GM21529 (cell line): ENCODE data around the gene ZFHX2.
A peak's percentile ranks its signal among the peaks of the same experiment; 100 is the strongest.

Experiments used
- ATAC-seq: cut with Tn5 transposase; IDR thresholded peaks from one replicate; pipeline ENCODE4 v1.9.1; 2021; ENCODE audit not compliant: unreplicated experiment

The ZFHX2 gene

GRCh38 chr14:23573384-23574015 lies 21.9 kb upstream of the ZFHX2 start:
- ATAC-seq, result no peak

DNA sequence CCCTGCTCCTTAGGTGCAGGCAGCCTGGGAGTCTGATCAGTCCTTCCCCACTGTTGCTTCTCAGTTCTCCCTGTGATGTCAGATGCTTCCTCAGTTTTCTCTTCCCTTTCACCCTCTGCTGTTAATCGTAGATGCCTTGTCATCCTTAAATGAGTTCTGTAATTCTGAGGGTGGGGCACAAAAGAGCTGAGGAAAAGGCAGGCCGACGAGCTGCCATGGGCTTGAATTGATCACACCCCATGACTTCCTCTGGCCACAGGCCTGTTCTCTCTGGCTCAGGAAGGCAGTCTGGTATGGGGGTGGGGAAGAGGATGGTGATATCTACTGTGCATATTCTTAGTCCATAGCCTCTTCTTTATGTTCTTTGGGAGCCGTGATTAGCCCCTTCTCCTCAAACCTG lies 21.3 kb upstream of the ZFHX2 start:
- ATAC-seq, result no peak

- no peak for ATAC-seq
Measured at GRCh38 chr14:23572524-23572828, 20.9 kb upstream of the ZFHX2 start.

DNA sequence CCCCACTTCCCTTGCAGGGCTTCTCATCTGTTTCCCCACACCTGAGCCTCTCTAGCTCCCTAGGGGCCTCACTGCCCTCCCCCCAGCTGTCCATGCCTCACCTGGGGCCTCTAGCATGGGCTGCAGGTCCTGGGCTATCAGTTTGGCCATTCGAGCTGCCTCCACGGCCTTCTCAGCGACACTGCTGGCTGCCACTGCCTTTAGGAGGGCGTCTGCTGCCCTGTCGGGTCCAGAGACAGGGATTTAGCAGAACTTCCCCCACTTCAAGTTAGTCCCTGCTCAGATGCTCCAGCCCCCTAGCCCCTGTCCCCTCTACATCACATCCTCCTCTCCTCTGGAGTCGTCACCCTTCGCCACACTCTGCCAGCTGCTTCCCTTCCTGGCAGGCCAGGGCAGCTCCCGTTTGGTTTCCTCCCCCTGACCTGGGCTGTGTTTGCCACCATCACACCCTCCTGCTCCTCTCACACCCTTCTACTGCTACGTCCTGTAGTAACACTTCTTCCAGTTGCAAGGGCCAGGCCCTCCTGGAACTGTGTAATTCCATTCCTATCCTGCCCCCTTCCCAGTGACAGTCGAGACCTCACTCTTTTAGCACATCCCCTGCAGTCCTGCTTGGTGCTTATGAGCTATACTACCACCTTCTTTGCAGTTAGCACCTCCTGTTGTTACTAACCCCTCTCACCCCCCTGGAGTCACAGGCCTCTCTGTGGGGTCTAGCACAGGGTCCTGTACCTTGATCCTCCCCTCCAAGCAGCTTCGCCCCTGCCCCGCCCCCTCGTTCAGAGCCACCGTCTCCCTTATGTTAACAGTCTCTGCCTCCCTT lies 20.3 kb upstream of the ZFHX2 start:
- ATAC-seq, result no peak

DNA sequence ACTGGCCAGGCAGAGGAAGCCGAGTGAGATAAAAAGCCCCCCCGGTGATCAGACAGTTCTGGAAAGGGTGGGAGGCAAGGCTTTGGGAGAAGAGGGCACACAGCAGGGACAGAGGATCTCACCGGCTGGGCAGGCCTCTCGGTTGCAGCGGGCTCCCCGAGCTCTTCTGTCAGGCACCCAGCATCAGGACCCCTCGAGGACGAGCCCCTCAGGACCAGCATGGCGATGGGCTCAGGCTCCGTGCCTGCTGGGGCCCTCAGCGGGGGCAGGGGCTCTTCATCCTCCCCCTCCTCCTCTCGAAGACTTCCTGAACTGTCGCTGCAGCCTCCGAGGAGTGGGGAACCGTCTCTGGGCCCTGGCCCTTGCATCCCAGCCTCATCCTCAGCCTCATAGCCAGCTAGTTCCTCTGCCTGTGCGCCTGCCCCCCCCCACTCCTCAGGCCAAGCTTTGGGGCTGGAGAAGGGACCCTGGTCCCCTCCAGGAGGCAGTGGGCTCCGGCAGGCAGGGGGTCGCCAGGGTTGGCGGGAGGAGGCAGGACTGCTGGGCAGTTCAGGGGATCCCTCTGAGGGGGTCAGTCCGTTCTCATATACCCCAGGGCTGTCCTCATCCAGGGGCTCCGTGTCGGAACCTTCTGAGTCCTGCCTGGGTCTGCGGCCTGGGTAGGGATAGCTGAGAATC lies 19.4 kb upstream of the ZFHX2 start:
- ATAC-seq, result no peak

DNA sequence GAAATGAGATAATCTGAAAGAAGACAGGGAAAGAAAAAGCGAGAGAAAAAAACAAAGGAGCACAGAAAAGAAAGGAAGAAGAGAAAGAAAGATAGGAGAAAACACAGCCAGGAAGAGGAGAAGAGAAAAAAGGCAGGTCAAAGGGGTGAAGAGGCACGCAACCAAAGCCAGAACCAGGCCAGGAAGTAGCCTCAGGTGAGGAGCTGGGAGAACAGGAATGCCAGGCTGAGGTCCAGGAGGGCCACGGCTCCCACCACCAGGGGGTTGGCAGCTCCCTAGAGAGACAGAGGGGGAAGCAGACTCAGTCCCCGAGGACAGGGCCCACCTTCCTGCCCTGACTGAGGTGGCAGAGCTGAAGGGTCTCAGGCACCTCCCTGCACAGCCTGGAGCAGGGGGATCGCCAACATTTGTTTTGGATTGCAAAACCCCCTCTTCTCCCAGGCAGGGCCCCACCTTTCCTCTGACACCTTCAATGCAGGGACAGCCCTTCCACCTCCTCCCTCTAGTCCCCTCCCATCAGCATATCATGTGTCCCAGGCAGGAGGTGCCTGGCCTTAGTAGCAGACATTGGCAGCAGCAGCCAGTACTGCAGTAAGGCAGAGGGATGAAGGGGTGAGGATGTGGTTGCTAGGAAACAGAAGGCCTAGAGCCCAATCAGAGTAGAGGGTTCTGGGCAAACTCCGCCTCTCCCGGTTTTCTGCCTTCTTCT lies 18.0 kb upstream of the ZFHX2 start:
- ATAC-seq, result no peak

GRCh38 chr14:23568600-23569331 lies 17.2 kb upstream of the ZFHX2 start:
- no peak for ATAC-seq

DNA sequence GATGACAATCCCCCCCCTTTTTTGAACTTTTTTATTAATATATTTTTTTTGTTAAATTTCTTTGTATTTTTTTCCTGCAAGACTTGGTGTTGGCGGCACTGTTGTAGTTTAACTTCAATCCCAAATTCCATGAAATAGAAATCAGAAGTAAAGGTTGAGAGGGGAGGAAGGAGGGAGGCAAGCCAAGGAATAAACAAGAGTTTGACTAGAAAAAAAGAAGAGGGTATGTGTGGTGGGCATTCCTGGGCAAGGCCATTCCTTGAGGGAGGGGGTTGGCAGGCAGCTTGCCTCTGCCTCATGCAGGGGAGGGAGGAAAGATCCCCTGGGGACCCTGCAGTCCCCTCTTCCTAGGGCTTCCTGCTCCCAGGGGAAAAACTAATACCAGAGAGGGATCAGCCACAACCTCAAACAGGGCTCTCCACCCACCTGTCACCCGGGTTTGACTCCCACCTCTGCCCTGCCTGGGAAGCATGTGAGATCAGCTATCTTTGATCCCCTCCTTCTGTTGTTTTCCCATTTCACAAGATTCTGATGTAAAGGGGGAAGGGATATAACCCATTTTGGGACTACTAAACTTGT lies 16.5 kb upstream of the ZFHX2 start:
- ATAC-seq, result no peak

DNA sequence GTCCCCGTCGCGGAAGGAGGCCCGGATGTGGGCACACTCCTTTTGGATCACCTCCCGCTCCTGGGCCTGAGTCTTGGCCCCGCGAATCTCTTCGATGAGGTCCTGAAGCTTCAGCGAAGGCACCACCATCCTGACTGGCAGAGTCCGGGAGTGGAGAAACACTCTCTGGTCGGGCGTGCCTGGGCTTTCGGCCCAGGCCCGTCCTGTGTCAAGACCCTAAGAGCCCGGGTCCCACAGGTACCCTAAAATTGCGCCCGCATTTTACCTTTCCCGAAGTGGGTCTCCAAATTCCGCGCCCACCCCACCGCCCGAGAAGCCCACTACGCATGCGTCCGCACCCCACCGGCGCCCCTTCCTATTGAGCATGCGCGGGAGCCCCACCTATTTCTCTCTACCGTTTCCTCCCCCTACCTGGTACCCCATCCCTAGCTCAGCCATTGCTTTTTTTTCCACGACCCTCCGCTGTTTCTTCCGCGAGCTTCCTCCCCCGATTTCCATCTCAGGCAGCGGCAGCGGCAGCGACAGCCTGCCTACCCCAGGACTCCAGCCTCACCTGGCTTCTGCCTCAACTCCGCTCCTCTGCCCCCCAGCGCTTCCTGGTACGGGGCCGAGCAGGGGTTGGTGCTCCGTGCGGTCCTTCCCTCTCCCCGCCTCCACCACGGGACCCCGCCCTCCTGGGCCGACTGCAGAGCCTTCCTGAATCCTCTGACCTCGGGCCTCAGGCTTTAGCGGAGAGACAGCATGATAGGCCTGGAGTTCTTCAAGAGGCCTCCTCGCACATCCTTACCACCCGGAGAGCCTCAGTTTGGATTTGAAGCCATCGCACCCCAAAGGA lies 15.8 kb upstream of the ZFHX2 start, which contains the start of gene AP1G2:
Gene AP1G2, minus strand, starts transcription at position 606 of the 835 bp plus-strand sequence. Its CDS starts 477 bp downstream, at position 129.
- peak; percentile 86 for ATAC-seq

DNA sequence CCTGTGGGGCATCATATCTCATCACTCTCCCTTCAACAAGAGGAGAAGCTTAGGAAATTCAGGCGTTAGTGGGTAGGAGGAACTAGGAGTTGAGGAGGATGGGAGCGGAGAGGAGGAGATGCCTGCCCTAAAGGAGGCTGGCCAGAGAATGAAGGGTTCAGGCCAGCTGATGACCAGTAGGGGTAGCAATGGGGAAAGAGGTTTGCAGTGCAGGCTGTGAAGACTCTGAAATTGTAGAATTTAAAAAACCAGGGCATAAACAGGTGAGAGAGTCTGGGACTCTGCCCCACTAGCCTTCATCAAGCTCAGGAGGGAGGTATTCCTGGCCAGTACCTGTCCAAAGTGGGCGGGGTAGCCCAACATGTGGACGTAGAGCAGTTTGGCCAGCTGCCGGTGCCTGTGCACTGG lies 15.2 kb upstream of the ZFHX2 start:
- ATAC-seq, result peak; percentile 3

- ATAC-seq, result no peak
Measured at GRCh38 chr14:23566112-23566777, 14.7 kb upstream of the ZFHX2 start.

GRCh38 chr14:23565626-23566025 lies 14.1 kb upstream of the ZFHX2 start:
- ATAC-seq, result no peak

GRCh38 chr14:23564876-23565275 lies 13.3 kb upstream of the ZFHX2 start:
- no peak for ATAC-seq

DNA sequence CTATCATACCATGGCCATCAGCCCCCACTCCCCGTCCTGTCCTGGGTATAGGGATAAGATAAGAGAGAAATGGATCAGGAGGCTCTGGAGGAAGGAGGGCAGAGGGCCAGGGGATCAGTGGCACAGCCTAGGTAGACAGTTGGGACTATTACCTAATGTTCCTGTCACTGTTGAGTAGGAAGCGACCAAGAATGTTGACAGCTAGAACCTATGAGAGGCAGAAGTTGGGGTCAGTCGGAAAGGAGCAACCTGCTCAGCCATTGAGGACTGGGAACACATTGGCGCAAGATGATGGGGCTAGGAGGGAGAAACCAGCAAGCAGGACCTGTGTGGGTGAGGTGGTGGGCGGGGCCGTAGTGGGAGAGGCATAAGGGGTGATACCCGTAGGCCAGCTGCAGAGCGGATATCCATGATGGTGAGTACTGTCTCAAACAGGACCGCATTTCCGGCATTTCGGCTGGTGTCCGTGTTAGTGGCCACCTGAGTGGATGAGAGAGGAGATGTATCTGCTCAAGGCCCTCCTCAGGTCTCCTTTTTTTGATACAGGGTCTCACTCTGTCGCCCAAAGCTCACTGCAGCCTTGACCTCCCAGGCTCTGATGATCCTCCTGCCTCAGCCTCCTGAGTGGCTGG lies 12.7 kb upstream of the ZFHX2 start:
- ATAC-seq, result no peak

DNA sequence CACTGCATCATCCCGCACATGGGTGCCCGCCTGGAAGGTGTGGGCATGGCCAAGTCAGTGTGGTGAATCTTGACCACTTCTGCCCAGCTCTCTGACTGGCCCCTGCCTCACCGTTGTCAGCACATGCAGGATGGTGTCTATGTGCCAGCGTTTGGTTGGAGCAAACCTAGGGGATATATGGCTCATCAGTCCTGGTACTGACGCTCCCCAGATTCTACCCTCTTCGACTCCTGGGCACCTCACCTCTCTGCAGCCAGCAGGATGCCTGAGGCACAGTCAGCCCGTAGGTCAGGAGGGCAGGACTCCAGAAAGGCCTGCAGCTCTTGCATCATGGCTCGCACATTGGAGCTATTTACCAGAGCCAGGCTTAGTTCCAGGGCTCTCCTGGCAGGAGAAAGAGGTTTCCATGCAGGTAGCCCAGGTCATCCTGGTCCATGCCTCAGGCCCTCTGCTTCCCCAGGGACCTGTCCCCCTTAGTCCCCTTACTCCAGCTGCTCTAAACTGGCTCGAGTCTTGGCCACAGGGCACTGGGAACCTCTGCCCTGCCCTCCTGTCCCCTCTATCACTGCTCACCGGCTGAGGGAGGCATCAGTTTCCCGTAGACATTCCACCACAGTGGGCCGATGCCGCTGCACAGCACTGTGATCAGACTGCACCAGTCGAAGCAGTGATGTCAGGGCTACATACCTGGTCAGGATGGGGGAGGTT lies 12.1 kb upstream of the ZFHX2 start:
- ATAC-seq, result no peak

GRCh38 chr14:23562822-23563472 lies 11.4 kb upstream of the ZFHX2 start:
- ATAC-seq, result no peak
